Panc1 (cell line): Measurements from ENCODE around the gene CLIP4. TPM values are rescaled to one million over a fixed set of nuclear protein-coding genes. Genes with fewer than 3 reads are reported as not detected.

Source experiments
- ATAC-seq: fragments of 200-7000 bp; cut with Tn5 transposase; 2 replicates; pipeline ENCODE4 v1.9.1; 2020; ENCODE audit warnings: mild to moderate bottlenecking, moderate library complexity
- BruUV-seq: library from RNA; stranded (reverse); fragments of 400-500 nt; replicated peaks from 2 replicates; lab custom pipeline; 2021; lab: Mats Ljungman, UMichigan
- CTCF ChIA-PET: fragments of 300-600 bp; sonication (Branson Sonifier 250); formaldehyde crosslinking; loops from one replicate; lab custom pipeline; 2022; ENCODE audit warnings: antibody characterized with exemption; lab: Charles Lee
- POLR2A ChIA-PET: fragments of 300-600 bp; sonication (Branson Sonifier 250); formaldehyde crosslinking; loops from one replicate; lab custom pipeline; 2022; ENCODE audit warnings: antibody characterized with exemption; lab: Charles Lee
- DNase-seq: peaks from one replicate; pipeline ENCODE4 v3.0.0-alpha.2; 2010; ENCODE audit warnings: low read depth, low spot score
- H3K27ac ChIP-seq: 2 replicates; pipeline ENCODE4 v1.5.1; 2011; ENCODE audit warnings: mild to moderate bottlenecking, low read length, inconsistent platforms
- H3K27me3 ChIP-seq: fragments of 200-500 bp; sonication (Bioruptor generic); 2 replicates; pipeline ENCODE4 v1.6.0; 2014; ENCODE audit warnings: low read length, inconsistent platforms; ENCODE audit not compliant: control insufficient read depth, insufficient read depth
- H3K36me3 ChIP-seq: fragments of 200-500 bp; sonication (Bioruptor generic); 2 replicates; pipeline ENCODE4 v1.5.1; 2014; ENCODE audit warnings: inconsistent platforms, mild to moderate bottlenecking, low read length, moderate library complexity; ENCODE audit not compliant: control insufficient read depth, insufficient read depth
- H3K4me1 ChIP-seq: 2 replicates; pipeline ENCODE4 v1.5.1; 2011; ENCODE audit warnings: inconsistent platforms, mild to moderate bottlenecking, low read length, moderate library complexity; ENCODE audit not compliant: control insufficient read depth, insufficient read depth
- H3K4me3 ChIP-seq, 2 experiments: 2 replicates each; pipeline ENCODE4 v1.5.1; 2011 to 2012; ENCODE audit warnings: low read depth in 2 of 2, low read length in 2 of 2, mild to moderate bottlenecking in 2 of 2, inconsistent platforms in 1 of 2, moderate library complexity in 1 of 2
- H3K9me3 ChIP-seq: fragments of 200-500 bp; sonication (Bioruptor generic); 2 replicates; pipeline ENCODE4 v1.5.1; 2014; ENCODE audit warnings: low read depth, mild to moderate bottlenecking, inconsistent platforms, low read length, moderate library complexity; ENCODE audit not compliant: control insufficient read depth, insufficient read depth
- POLR2AphosphoS5 ChIP-seq: IDR thresholded peaks from 2 replicates; pipeline ENCODE4 v1.6.1; 2012; ENCODE audit warnings: mild to moderate bottlenecking, low read depth, low read length, moderate library complexity
- SIN3A ChIP-seq: IDR thresholded peaks from 2 replicates; pipeline ENCODE4 v1.6.1; 2012; ENCODE audit warnings: low read depth, mild to moderate bottlenecking, low read length, moderate library complexity, borderline replicate concordance; ENCODE audit not compliant: insufficient read depth
- TCF7L2 ChIP-seq: IDR thresholded peaks from 2 replicates; pipeline ENCODE4 v1.6.1; 2011; ENCODE audit warnings: mild to moderate bottlenecking, low read depth, low read length, inconsistent platforms
- in situ Hi-C: cut with HindIII; loops from 2 replicates; pipeline ENCODE4 v1.10.0; 2016; ENCODE audit warnings: low sequenced_read_pairs, low pct_unique_long_range_greater_than_20kb
- intact Hi-C: fragments of 100-400 bp; cut with micrococcal nuclease; formaldehyde crosslinking; loops from one replicate; pipeline ENCODE4 v1.10.0; 2022; ENCODE audit not compliant: unreplicated experiment
- total RNA-seq: library from RNA; stranded (reverse); gene quantifications from one replicate; pipeline ENCODE4 v1.2.1, GENCODE V29; 2021; ENCODE audit not compliant: unreplicated experiment
- TF ChIP-seq, protein P1 (sequence below): fragments of 450-650 bp; IDR thresholded peaks from 2 replicates; pipeline ENCODE4 v1.5.1; 2017; ENCODE audit warnings: mild to moderate bottlenecking
- TF ChIP-seq, protein P2 (sequence below), 2 experiments: IDR thresholded peaks; 2 replicates each; pipeline ENCODE4 v1.6.1; 2011 to 2012; ENCODE audit warnings: low read depth in 2 of 2, control low read depth in 1 of 2, low read length in 1 of 2, mild to moderate bottlenecking in 1 of 2, moderate library complexity in 1 of 2; ENCODE audit not compliant: insufficient read depth in 1 of 2

CLIP4 gene
- total RNA-seq, 1 experiment from 2014 or later: 43.0 TPM

DNA sequence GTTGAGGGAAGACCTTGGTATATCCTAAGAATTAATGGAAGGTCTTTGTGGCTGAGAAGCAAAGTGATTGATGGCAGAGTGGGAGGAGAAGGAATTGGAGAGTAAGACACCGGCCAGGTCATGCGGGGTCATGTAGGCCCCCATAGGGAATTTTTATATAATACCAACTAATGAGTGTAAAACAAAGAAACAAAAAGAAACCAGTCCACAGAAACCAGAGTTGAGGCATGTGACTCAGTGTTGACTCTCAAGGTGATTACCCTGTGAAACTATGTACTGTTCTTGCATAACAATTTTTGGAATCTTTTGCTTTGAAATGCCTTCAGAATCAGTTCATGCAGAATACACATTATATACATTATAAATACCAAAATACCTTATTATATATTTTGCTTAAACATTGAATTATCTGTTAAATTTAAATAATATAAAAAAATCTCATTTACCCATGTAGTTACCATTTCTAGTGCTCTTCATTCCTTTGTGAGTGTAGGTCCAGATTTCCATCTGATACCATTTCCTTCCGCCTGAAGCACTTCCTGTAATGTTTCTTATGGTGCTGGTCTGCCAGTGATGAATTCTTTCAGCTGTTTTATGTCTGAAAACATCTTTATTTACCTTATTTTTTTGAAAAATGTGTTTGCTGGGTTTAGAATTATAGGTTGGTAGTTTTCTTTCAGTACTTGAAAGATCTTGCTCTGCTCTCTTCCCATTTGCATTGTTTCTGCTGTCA, 8.6 kb downstream of the CLIP4 start:
- no peaks in the 10 kb centered on the region for H3K27me3 ChIP-seq

DNA sequence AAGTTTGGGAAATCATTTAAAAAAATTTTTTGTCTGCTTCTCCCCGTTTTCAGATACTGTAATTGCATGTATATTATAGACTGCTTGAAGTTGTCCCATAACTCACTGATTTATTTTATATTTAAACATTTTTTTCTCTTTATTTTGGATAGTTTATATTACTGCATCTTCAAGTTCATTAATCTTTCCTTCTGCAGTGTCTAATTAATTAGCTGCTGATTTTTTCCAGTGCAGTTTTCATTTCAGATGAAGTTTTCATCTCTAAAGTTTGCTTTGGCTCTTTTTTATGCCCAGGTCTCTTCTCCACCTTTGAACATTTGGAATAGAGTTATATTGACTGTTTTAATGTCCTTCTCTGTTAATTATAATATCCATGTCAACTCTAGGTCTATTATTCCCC, 9.3 kb downstream of the CLIP4 start:
- TF ChIP-seq, protein P1, sequence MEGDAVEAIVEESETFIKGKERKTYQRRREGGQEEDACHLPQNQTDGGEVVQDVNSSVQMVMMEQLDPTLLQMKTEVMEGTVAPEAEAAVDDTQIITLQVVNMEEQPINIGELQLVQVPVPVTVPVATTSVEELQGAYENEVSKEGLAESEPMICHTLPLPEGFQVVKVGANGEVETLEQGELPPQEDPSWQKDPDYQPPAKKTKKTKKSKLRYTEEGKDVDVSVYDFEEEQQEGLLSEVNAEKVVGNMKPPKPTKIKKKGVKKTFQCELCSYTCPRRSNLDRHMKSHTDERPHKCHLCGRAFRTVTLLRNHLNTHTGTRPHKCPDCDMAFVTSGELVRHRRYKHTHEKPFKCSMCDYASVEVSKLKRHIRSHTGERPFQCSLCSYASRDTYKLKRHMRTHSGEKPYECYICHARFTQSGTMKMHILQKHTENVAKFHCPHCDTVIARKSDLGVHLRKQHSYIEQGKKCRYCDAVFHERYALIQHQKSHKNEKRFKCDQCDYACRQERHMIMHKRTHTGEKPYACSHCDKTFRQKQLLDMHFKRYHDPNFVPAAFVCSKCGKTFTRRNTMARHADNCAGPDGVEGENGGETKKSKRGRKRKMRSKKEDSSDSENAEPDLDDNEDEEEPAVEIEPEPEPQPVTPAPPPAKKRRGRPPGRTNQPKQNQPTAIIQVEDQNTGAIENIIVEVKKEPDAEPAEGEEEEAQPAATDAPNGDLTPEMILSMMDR: no peak
- no peak for TF ChIP-seq TCF7L2
- TF ChIP-seq SIN3A: no peak
- TF ChIP-seq, protein P2, sequence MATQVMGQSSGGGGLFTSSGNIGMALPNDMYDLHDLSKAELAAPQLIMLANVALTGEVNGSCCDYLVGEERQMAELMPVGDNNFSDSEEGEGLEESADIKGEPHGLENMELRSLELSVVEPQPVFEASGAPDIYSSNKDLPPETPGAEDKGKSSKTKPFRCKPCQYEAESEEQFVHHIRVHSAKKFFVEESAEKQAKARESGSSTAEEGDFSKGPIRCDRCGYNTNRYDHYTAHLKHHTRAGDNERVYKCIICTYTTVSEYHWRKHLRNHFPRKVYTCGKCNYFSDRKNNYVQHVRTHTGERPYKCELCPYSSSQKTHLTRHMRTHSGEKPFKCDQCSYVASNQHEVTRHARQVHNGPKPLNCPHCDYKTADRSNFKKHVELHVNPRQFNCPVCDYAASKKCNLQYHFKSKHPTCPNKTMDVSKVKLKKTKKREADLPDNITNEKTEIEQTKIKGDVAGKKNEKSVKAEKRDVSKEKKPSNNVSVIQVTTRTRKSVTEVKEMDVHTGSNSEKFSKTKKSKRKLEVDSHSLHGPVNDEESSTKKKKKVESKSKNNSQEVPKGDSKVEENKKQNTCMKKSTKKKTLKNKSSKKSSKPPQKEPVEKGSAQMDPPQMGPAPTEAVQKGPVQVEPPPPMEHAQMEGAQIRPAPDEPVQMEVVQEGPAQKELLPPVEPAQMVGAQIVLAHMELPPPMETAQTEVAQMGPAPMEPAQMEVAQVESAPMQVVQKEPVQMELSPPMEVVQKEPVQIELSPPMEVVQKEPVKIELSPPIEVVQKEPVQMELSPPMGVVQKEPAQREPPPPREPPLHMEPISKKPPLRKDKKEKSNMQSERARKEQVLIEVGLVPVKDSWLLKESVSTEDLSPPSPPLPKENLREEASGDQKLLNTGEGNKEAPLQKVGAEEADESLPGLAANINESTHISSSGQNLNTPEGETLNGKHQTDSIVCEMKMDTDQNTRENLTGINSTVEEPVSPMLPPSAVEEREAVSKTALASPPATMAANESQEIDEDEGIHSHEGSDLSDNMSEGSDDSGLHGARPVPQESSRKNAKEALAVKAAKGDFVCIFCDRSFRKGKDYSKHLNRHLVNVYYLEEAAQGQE (IDR thresholded peaks at IDR 0.05; ENCODE audit: insufficient read depth in 1 of 2, low read depth in 2 of 2, low read length in 1 of 2): no peak
- TF ChIP-seq POLR2AphosphoS5: no peak
- H3K4me1 ChIP-seq: peaks cover 18% of the 10 kb centered on the region
- in situ Hi-C loops: no loop called here
- peaks cover 13% of the 10 kb centered on the region; the same call in 1 of the 2 replicates for H3K9me3 ChIP-seq
- peak overlapping the region; percentile 54 for H3K27ac ChIP-seq
- no peak for ATAC-seq
- no peak overlapping the region for H3K4me3 ChIP-seq
- BruUV-seq: no TSS peak
- no peaks in the 10 kb centered on the region; the same call in 1 of the 2 replicates for H3K36me3 ChIP-seq
- ChIA-PET CTCF (no interaction called here), POLR2A (no interaction called here)
- no peaks in the 10 kb centered on the region for H3K27me3 ChIP-seq
- no peak for DNase-seq
- intact Hi-C loops: no loop called here

More for the DNA sequence above, 8.6 kb downstream of the CLIP4 start:
- in situ Hi-C loops: no loop called here
- peaks cover 13% of the 10 kb centered on the region; the same call in 1 of the 2 replicates for H3K9me3 ChIP-seq
- ChIA-PET CTCF (no interaction called here), POLR2A (no interaction called here)
- H3K4me1 ChIP-seq: peaks cover 23% of the 10 kb centered on the region
- H3K27ac ChIP-seq: peak overlapping the region; percentile 54
- DNase-seq: no peak
- peak; percentile 91 for ATAC-seq
- intact Hi-C loops: no loop called here
- H3K4me3 ChIP-seq: no peak overlapping the region
- BruUV-seq: no TSS peak
- H3K36me3 ChIP-seq: no peaks in the 10 kb centered on the region; the same call in 1 of the 2 replicates
- TF ChIP-seq TCF7L2 (no peak), POLR2AphosphoS5 (no peak), SIN3A (no peak)
- TF ChIP-seq, protein P1: no peak
- TF ChIP-seq, protein P2 (IDR thresholded peaks at IDR 0.05; ENCODE audit: insufficient read depth in 1 of 2, low read depth in 2 of 2, low read length in 1 of 2): no peak
